GM12865 (cell line): ENCODE results near the gene ITGA8.
A peak's percentile ranks its signal among the peaks of the same experiment; 100 is the strongest.

Experiments
- DNase-seq: peaks from one replicate; pipeline ENCODE4 v3.0.0; 2010; ENCODE audit warnings: low read depth
- H3K4me3 ChIP-seq: 2 replicates; pipeline ENCODE4 v1.5.1; 2011; ENCODE audit warnings: mild to moderate bottlenecking, low read depth, low read length, control low read depth
- TF ChIP-seq, protein P1 (sequence below): IDR thresholded peaks from 2 replicates; pipeline ENCODE4 v1.5.1; 2011; ENCODE audit warnings: low read length, control low read depth, low read depth, inconsistent platforms; ENCODE audit not compliant: insufficient read depth; ENCODE audit errors: missing control alignments

The ITGA8 gene

DNA sequence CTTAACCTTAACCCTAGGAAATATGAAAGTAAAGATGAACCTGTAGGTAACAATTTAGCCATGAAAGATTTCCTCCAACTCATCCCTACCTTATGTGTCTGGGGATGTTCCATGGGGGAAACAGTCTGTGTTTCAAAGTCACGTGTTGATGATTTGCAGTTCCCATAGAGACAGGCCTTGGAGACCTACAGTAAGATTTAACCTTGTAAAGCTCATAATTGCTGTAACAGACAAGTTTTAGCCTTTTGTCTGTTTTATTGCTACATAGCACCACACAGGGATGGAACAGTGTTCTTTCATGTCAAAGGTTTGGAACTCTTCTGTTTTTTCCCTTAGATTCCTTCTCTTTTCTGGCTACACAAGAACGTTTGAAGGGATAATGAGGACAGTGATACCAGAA, 35.2 kb upstream of the ITGA8 start:
- DNase-seq = no peak
- no peak overlapping the region for H3K4me3 ChIP-seq
- TF ChIP-seq, protein P1, sequence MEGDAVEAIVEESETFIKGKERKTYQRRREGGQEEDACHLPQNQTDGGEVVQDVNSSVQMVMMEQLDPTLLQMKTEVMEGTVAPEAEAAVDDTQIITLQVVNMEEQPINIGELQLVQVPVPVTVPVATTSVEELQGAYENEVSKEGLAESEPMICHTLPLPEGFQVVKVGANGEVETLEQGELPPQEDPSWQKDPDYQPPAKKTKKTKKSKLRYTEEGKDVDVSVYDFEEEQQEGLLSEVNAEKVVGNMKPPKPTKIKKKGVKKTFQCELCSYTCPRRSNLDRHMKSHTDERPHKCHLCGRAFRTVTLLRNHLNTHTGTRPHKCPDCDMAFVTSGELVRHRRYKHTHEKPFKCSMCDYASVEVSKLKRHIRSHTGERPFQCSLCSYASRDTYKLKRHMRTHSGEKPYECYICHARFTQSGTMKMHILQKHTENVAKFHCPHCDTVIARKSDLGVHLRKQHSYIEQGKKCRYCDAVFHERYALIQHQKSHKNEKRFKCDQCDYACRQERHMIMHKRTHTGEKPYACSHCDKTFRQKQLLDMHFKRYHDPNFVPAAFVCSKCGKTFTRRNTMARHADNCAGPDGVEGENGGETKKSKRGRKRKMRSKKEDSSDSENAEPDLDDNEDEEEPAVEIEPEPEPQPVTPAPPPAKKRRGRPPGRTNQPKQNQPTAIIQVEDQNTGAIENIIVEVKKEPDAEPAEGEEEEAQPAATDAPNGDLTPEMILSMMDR = no peak

DNA sequence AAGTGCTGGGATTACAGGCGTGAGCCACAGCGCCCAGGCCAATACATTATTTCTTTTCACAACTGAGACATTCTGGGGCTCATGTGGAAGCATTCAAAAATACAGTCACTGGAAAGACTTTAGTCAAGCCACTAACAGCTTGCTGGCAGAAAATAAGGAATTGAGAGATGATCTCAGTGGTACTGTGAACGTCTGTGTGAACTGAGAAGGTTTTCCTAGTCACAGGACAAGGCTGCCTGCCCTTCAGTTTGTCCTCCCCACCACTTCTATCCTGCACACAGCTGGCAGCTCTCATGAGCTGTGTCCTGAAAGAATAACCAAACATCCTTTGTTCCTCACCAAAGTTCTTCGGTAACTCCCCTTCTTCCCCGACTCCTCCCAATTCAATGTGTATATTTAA, 31.3 kb upstream of the ITGA8 start:
- DNase-seq = no peak
- TF ChIP-seq, protein P1 = no peak
- no peak overlapping the region for H3K4me3 ChIP-seq

DNA sequence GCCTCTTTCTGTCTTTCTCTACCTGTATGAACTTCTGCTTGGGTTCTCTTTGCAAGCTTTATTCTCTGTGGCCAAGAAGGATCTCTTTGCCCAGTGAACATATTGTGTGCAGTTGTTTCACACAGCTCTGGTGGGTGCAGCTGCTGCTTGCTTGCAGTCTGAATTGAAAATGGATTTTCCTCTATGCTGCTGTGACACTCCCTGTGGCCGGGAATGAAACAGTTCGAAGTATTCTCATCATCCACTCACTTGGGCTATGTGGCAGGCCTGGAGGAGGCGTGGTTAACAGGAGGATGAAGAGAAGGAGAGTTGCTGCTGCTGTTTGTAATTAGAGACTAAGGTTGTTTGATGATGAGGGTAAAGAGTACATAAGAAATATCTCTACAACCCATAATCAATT, 28.4 kb upstream of the ITGA8 start:
- DNase-seq = peak; percentile 22
- H3K4me3 ChIP-seq = no peak overlapping the region
- TF ChIP-seq, protein P1 = no peak

DNA sequence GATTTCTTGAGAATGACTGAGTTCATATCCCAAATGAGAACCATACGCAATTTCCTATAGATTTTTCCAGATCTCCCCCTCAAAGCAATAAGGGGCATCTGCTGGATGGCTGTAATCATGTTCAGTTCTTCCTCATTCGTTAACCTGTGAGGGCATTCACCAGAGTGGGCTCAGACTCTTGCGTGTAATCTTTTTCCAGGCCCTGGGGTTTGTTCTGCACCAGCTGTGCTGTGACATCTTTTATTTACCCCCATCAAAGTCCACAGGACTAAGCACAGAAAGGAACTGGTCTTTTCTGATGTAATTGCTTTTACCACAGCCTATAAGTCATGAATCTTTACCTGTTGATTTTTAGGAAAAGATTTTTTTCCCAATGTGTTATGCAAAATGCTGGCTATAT, 27.9 kb upstream of the ITGA8 start:
- DNase-seq = no peak
- no peak overlapping the region for H3K4me3 ChIP-seq
- TF ChIP-seq, protein P1 = no peak

DNA sequence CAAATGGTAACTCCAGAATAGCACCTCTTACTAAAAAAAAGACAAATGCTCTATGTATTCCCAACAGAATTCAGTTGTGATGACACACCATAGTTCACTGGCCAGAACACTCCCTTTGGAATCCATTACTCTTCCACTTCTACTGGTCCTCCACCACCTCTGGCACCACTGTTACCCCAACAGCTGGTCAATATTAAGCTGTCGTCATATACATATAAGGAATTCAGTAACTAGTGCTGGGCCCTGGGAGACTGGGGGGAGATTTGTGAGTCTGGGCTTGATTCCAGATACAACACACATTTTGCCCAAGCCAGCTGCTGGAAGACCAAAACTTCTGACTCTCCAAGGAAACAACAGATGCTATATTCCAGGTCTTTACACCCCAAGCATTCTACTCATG, 26.0 kb upstream of the ITGA8 start:
- TF ChIP-seq, protein P1 = no peak
- H3K4me3 ChIP-seq = no peak overlapping the region
- no peak for DNase-seq

DNA sequence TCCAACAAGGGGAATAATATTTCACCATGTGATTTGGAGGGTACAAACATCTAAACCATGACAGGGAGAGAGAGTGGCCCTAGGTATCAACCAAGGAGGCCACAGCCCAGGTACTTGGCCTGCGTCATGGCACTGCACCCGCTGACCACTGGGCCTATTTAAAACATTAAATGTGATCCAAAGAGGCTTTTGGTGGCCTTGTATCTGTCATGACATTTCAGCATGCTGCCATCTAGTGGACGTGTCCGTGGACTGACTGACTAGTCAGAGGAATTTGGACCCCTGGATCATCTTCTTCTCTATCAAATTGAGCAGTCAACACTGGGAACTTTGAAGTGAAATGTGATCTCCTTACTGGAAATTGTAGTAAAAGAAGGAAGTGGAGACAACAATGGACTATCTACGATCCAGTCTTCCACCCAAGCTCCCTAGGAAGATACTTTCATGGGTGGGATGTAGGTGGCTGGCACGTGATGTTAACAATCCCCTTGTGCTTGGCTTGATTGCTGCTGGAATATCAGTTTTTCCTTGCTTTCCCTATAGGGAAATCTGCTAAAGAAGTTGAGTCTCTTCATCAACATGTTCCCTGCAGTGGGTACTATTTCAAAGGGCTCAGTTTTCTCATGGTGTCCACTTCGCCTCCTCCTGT, 24.6 kb upstream of the ITGA8 start:
- peak; percentile 78 for DNase-seq
- H3K4me3 ChIP-seq = no peak overlapping the region
- TF ChIP-seq, protein P1 = peak; percentile 61

DNA sequence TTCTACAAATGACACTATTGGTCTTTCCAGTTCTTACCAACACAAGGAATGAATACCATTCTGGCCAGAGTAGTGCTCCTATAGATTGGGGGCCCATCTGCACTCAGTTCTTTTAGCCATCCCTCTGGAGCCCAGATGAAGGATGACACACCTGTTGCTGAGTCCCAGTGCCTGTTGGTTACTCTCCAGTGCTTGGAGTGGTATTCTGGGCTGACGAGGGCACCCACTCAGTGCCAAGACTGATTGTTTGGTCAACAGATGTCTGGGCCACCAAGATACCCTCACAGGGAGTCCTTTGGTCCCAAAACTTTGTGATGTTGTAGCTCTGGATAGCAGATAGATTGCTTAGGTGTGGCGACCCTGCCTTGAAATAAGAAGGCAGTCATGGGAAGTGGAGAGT, 23.7 kb upstream of the ITGA8 start:
- TF ChIP-seq, protein P1 = no peak
- no peak for DNase-seq
- H3K4me3 ChIP-seq = no peak overlapping the region
